Gastroesophageal sphincter (tissue), 3 donors: Measurements from ENCODE around the gene NYAP1.

ENCODE experiments used
- CTCF ChIP-seq, 4 experiments: fragments of 200-600 bp in 2 of 4; fragments of 450-650 bp in 2 of 4; sonication (generic) in 1 of 4; IDR thresholded peaks; one replicate each; pipeline ENCODE4 v1.5.1; 2017 to 2019; ENCODE audit warnings: antibody characterized with exemption in 4 of 4, mild to moderate bottlenecking in 2 of 4, moderate library complexity in 2 of 4
- EP300 ChIP-seq: sonication (generic); formaldehyde crosslinking; IDR thresholded peaks from one replicate; pipeline ENCODE4 v1.6.1; 2017; ENCODE audit warnings: antibody characterized with exemption, mild to moderate bottlenecking
- POLR2A ChIP-seq, 2 donors: fragments of 450-650 bp; IDR thresholded peaks; one replicate each; pipeline ENCODE4 v1.6.1; 2017; ENCODE audit warnings: antibody characterized with exemption in 2 of 2, mild to moderate bottlenecking in 2 of 2, moderate library complexity in 1 of 2

- TF ChIP-seq CTCF (IDR thresholded peaks at IDR 0.05) (no peak), POLR2A (IDR thresholded peaks at IDR 0.05) (no peak), EP300 (no peak)
Observed at GRCh38 chr7:100491192-100491578, 7.5 kb downstream of the NYAP1 start.
